ENCODE data around the gene FAM240A.

DNA sequence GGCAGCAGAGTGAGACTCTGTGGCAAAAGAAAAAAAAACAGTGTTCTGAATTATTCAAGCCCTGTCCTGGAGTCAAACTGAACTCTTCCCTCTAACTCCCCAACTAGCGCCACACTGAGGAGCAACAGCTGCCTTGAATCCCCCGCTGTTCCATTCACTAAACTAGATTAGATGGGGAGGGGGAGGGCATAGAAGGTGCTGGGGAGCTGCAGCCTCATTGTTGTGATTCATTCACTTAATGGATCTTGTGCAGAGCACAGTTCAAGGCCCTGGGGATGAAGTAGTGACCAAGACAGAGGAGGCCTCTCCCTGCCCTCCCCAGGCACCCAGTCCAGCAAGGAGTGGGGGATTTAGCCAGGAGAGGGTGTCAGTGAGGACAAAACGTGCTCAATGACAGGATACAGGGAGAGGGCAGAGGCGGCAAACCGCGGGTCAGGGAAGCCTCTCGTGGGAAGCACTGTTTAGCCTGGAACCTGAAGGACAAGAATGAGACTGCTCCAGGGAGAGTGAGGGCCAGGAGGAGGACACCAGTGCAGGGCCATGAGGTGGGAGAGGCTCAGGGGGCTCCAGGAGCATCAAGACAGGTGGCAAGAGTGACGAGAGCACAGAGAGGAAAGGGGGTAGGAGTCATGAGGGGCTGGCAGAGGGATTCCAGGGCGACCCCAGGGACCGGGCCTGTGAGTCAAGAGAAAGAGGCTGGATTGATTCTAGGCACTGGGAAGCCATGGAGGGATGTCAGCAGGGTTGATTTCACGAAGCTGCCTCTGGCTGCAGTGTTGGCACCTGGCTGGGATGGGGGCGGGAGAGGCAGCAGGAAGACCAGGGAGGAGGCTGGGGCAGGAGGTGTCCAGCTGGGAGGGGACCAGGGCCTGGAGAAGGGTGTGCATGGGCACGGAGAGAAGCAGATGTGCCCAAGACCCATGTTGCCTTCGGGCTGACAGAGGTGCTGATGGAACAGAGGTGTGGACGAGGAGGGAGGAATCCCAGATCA, 49.7 kb downstream of the FAM240A start:
- TF ChIP-seq, protein P1, sequence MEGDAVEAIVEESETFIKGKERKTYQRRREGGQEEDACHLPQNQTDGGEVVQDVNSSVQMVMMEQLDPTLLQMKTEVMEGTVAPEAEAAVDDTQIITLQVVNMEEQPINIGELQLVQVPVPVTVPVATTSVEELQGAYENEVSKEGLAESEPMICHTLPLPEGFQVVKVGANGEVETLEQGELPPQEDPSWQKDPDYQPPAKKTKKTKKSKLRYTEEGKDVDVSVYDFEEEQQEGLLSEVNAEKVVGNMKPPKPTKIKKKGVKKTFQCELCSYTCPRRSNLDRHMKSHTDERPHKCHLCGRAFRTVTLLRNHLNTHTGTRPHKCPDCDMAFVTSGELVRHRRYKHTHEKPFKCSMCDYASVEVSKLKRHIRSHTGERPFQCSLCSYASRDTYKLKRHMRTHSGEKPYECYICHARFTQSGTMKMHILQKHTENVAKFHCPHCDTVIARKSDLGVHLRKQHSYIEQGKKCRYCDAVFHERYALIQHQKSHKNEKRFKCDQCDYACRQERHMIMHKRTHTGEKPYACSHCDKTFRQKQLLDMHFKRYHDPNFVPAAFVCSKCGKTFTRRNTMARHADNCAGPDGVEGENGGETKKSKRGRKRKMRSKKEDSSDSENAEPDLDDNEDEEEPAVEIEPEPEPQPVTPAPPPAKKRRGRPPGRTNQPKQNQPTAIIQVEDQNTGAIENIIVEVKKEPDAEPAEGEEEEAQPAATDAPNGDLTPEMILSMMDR (IDR thresholded peaks at IDR 0.05), result no peak
- TF ChIP-seq EP300 (IDR thresholded peaks at IDR 0.05; ENCODE audit: low read depth) (no peak), POLR2A (IDR thresholded peaks at IDR 0.05) (no peak)

Data from transverse colon (tissue), 3 donors.